Middle frontal gyrus (tissue), 1 donor: ENCODE data around the gene CMBL.
"Not testable (repeated sequence)": the region's sequence is repeated elsewhere in the genome, so short reads cannot be mapped to it uniquely, and the experiment has no call there.

ENCODE experiments used
- DNase-seq: peaks from one replicate; pipeline ENCODE4 v3.0.0-alpha.2; 2015; ENCODE audit warnings: low spot score; ENCODE audit errors: extremely low spot score

Gene CMBL

GRCh38 chr5:10307206-10308148 lies at the start of gene CMBL:
Gene CMBL (minus strand): TSS chr5:10307902. CDS start chr5:10290762, 17,140 bp downstream.
- peak; percentile 38 for DNase-seq

GRCh38 chr5:10355071-10355889 lies 47.6 kb upstream of the CMBL start:
- no peak for DNase-seq

GRCh38 chr5:10354048-10354872 lies 46.6 kb upstream of the CMBL start:
- DNase-seq, result no peak

- DNase-seq, result peak; percentile 82
Observed at GRCh38 chr5:10353241-10354047, 45.7 kb upstream of the CMBL start, which contains the start of gene MARCHF6. Gene MARCHF6 (plus strand): TSS chr5:10353695. CDS start chr5:10353899, 204 bp downstream.

GRCh38 chr5:10352430-10353240 lies 44.9 kb upstream of the CMBL start:
- DNase-seq, result no peak

- no peak for DNase-seq
Observed at GRCh38 chr5:10351919-10352318, 44.2 kb upstream of the CMBL start.

GRCh38 chr5:10351199-10351905 lies 43.6 kb upstream of the CMBL start:
- no peak for DNase-seq

- no peak for DNase-seq
Observed at GRCh38 chr5:10348258-10348657, 40.6 kb upstream of the CMBL start.

- DNase-seq, result not testable (repeated sequence)
Observed at GRCh38 chr5:10344461-10345106, 36.9 kb upstream of the CMBL start.

GRCh38 chr5:10343486-10343885 lies 35.8 kb upstream of the CMBL start:
- no peak for DNase-seq

- no peak for DNase-seq
Observed at GRCh38 chr5:10339958-10340357, 32.3 kb upstream of the CMBL start.

- DNase-seq, result peak; percentile 50
Observed at GRCh38 chr5:10339058-10339811, 31.5 kb upstream of the CMBL start.

GRCh38 chr5:10338686-10339057 lies 31.0 kb upstream of the CMBL start:
- DNase-seq, result no peak

GRCh38 chr5:10337986-10338385 lies 30.3 kb upstream of the CMBL start:
- no peak for DNase-seq

GRCh38 chr5:10337107-10337506 lies 29.4 kb upstream of the CMBL start:
- no peak for DNase-seq

- no peak for DNase-seq
Observed at GRCh38 chr5:10335711-10336470, 28.2 kb upstream of the CMBL start.

- no peak for DNase-seq
Observed at GRCh38 chr5:10334831-10335230, 27.1 kb upstream of the CMBL start.
